GM19035 (cell line): ENCODE measurements around the gene PLAGL1.
"Not testable (repeated sequence)": the region's sequence is repeated elsewhere in the genome, so short reads cannot be mapped to it uniquely, and the experiment has no call there.

Source experiments
- ATAC-seq: cut with Tn5 transposase; IDR thresholded peaks from one replicate; pipeline ENCODE4 v1.9.1; 2021; ENCODE audit not compliant: unreplicated experiment

PLAGL1 gene

DNA sequence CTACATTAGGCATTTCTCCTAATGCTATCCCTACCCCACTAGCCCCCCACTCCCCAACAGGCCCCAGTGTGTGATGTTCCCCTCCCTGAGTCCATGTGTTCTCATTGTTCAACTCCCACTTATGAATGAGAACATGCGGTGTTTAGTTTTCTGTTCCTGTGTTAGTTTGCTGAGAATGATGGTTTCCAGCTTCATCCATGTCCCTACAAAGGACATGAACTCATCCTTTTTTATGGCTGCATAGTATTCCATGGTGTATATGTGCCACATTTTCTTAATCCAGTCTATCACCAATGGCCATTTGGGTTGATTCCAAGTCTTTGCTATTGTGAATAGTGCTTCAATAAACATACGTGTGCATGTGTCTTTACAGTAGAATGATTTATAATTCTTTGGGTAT, 1.6 kb upstream of the PLAGL1 start:
- not testable (repeated sequence) for ATAC-seq

DNA sequence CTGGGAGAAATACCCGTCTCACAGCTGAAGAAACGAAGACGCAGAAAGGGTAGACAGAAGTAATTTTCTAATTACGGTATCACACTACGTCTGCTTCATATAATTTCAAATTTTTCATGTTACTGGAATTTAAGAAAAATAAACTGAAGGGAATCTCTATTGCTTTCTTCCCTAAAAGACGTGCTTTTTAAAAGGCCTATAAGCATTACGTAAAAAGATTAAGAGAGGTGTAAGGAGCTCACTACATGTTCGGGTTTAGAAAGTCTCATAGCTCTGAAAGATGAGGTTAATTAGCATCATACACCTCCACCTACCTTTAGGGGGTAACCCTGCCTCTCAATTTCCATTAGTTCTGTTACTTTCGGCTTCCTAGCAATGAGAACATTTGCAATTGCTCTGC, 787 bp upstream of the PLAGL1 start:
- ATAC-seq: no peak

DNA sequence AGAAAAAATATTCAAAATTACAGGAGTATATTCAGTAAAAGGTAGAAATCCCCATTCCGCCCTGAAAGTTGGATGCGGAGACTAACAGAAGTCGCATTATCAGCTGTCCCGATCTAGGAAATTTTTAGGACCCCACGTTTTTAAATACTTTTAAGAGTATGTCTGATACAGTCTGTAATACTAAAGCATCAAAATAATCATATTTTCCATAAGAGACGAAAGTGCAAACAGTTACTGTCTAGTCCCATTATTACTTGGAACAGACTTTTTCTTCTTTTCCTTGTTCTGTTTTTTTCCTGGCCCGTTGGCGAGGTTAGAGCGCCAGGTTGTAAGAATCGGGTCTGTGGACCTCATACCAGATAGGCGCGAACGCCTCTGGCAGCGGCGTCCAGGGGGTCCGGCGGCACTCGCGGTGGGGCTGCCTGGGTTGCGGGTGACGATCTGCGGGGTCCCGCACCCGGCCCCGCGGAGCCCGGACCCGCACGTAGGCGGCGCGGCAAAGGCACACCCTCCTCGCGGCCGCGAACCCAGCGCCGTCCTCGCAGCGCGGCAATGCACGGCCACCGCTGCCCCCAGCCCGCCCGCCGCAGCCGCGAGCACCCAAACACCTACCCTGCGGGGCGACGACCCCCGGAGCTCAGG, 460 bp downstream of the PLAGL1 start:
- ATAC-seq: no peak

DNA sequence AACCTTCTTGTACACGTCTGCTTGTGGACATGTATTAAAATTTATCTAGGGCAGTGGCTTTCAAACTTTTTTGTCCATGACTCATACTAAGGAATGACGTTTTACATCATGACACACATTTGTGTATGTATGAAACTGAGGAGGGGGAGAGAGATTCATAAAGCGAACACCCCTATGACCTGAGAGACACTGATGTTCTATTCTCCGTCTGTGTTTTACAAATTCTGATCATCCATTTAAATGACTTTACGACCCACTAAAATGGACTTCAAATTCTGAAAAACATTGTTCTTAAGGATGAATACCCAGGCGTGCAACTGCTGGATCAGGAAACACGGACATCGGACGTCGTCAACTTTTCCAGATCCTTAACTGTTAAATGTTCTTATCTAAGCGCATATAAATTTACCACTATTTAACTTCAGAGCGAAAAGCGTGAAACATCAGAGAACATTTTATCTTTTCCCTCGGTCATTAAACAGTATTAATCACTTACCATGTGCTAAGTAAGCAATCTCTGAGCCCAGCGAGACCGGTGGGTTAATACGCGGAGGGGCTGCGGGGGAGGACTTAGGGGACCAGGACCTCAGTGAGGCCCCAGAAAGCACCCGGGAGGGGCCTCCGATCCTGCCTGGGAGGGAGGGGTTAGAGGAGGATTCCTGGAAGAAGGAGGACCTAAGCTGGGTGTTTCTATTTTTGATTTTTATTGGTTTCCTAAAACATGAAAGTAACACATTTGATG, 1.2 kb downstream of the PLAGL1 start:
- no peak for ATAC-seq

DNA sequence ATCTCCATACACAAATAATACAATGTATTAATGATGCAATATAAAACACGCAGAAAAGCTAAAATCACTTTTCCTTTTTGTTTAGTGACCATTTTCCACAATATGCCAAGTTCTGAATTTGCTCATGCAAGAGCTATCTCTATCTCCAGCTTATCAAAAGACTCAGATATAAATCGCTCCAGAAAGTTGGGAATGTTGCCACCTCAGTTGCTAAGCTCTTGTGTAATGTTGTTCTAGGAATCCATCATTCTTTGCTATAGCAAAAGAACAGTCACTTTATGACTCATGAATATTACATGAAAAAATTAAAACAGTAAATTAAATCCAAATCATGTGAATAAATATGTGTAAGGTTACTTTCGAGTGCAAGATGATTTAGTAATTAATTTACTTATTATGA, 8.7 kb downstream of the PLAGL1 start:
- no peak for ATAC-seq

DNA sequence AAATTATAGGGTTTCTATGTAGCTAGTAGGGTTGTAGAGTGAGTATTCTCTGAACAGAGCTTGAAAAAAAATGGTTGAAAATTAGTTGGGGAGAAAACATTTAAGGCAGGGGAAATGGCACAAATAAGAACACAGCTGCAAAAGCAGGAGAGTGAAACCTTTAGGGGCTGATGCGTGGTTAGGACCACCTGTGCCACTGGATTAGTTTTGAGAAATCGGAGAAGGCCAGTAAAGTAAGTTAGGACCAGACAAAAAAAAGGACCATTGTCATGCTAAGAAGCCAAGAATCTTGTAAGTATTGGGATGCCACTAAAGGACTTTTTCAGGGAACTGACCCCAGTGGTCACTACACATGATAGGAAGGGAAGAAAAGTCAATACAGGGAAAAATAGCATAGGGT, 9.4 kb downstream of the PLAGL1 start:
- ATAC-seq: no peak

DNA sequence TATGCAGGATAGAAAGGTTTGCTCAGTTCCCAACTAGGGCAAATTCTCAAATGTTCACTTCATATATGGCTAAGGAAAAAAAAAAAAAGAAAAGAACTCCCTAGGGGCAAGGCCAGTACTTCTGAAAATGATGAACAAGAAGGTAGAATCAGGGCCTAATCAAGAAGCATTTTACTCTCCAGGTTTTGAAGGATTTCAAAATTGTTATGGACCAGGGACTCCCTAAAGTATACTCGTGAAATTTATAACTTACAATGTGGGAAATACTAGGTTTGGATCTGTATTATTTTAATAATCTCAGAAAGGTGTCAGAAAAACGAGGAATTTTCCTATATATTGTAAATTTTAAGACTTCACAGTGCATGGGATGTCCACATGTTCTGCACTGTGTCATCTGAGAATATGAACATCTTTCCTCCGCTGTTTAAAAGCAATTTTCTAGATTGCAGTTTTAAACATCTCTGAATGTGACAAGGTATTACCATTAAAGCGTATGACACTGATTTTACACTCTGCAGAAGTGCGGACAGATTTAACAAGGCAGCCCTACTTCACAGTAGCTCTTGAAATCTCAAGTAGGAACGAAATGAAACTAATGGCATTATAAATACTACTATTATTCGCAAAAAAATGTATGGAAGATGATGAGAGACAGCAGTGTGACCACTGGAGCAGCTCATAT, 14.0 kb downstream of the PLAGL1 start:
- no peak for ATAC-seq

DNA sequence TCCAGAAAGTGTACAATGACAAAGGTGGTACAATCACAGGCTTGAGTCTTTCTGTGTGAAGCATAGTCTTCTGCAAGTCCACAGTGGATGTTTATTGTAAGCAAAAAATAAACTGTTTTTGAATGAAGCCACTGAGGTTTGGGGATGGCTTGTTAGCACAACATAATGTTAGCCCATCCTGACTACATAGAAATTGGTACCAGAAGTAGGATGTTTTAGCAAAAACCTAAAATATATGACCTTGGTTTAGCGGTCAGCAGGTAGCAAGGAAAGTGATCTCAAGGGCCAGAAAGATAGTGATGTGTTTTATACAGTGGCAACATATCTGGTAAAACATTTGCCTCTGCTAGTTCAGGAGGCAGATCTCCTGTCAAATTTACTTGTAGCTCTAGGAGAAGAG, 15.8 kb downstream of the PLAGL1 start:
- no peak for ATAC-seq

DNA sequence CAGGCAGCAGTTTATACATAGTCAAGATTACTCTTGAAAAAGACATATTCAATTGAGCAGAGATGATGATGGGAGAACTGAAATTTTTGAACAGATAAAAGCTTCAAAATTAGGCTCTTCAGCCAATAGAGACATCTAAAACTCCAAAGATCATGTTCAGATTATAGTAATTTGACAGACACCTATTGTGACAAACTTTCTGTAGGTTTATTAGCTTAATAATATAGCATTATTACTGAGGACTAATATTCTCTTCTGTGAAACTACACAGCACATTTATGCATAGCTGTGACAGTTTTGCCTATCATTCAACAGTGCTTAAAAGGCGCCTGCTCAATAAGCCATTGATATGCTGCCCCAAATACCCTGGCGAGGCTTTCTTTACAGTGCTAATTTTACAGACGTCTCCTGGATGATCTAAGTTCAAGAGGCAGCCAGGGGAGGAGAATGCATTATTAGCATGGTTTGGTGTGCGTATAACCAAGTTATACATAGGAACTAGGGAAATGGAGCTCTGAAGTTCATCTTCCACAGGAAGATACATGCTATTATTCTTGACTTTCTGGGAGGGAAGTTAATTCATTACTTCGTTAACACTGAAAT, 21.5 kb downstream of the PLAGL1 start:
- no peak for ATAC-seq

DNA sequence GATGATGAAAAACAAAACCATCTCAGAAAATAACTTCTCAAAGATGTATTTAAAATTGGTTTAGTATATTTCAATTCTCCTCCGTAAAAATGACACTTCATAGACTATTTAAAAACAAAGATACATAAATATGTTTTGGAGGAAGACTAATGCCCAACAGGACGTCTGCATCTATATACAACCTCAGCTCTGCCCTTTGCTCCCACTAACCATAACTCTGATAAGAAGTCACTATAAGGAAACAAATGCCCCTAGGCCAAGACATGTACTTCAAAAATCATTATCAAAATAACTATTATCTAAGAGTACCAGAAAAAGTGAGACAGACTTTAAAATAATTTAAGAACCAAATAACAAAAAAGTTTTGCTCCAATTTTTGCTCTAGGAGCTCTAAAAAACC, 23.4 kb downstream of the PLAGL1 start:
- ATAC-seq: no peak

GRCh38 chr6:143982968-143983367, 25.1 kb downstream of the PLAGL1 start:
- ATAC-seq: no peak

- ATAC-seq: no peak
Observed at GRCh38 chr6:143980921-143981320, 27.1 kb downstream of the PLAGL1 start.

DNA sequence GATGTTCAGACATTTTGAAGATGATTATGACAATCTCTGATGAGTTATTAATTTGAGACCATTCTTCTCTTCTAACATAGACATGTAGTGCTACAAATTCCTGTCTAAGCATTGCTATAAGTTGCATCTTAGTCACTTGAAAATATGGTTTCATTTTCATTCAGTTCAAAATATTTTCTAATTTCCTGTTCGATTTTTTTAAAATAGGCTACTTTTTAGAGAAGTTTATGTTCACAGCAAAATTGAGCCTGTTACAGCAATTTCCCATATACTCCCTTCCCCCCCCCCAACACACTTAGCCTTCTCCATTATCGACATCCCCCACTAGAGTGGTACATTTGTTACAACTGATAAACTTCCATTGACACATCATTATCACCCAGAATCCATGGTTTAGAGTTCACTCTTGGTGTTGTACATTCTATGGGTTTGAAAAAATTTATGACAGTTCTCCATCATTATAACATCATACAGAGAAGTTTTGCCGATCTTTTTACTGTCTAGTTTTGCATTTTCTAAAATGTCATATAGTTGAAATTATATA, 31.2 kb downstream of the PLAGL1 start:
- no peak for ATAC-seq

- no peak for ATAC-seq
Observed at GRCh38 chr6:143974089-143974488, 34.0 kb downstream of the PLAGL1 start.

- no peak for ATAC-seq
Observed at GRCh38 chr6:143973097-143973966, 34.7 kb downstream of the PLAGL1 start.

DNA sequence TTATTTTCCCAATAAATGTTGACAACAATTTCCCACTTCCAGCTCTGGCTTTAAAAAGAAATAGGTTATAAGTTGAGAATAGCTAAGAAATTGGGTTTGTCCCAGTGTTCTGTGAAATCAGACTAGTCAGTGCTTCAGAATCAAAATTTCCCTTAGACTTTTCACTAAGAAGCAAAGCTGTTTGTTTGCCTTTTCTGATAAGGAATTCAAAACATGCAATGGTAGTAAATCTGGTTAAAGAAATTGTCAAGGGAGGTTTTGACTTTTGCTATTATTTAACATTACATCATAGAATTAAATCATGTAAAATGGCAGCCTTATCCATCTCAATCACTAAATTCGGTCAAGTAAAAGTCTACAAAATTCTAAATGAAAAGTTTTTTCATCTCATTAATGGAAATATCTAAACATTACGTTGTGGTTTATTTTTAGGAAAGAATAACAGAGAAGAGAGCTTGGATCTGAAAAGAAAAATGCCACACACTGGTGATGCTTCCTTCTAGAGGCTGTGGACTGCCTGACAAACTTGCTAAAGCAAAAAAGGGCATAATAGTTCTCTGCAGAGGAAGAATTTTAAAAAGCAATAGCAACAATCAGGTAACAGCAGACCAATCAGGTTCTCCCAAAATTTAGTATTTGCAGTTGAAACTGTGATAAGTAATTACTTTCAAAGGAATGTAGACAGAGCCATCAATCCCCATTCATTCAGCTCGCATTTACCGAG, 36.4 kb downstream of the PLAGL1 start:
- no peak for ATAC-seq

DNA sequence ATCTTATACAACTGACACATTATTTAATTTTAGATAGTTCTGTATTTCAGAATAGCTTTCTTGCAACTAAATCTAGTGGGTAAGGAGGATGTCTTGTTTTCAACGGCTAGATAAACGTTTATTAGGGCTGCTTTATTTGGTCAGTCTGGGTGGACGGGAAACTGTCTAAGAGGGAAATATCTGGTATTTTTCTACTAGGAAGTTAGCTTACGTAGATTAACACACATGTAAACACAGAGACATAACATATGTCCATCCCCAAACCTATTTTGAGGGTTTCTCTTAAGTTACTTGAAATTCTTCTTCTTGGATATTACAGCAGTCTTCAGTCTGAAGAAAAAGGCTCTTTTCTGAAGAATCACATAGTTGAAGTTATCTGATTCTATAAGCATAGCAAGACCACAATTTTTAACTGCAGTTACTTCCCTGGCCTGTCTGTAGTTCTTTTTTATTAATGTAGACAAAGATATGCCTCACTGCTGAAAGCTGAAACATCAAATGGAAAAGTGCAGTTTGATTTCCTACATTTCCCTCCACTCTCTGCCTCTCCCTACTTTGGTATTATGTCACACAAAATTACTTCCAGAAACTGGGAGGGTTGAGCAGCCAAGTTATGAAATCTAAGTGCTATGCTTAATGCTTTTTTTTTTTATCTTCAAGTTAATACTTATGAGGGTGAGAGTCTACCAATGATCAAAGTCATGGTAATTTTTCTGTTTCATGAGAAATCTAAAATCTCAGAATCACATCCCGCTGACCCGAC, 37.4 kb downstream of the PLAGL1 start:
- ATAC-seq: no peak

GRCh38 chr6:143969077-143969476, 39.0 kb downstream of the PLAGL1 start:
- no peak for ATAC-seq

DNA sequence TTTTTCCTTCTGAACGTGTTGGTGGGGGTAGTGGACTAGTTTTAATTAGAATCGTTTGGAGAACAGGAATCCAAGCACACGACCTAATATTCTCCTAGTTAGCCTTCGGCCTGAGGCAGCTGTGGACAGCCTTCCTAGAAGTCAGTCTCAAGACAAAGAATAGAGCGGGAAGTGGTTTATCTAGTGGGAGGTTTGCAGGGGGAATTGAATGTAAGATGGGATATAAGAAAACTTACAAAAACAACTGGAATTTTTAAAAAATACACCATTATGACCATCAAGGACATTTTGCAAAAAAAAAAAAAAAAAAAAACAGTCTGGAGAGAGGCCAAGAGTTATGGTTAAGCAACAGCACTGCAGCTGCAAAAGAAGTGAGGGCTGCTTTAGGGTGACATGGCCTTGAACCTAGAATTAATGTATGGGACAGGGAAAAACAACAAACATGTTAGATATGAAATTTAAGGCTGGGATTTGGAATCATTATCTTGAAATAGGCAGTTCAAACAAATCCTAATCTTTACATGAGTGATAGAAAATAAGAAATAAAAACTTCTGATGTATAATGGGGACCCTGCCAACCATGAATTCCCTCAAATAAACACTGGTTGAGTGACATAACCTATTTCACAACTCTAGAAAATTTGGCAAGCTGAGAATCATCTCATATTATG, 40.2 kb downstream of the PLAGL1 start:
- ATAC-seq: no peak
